Measurements from ENCODE around the gene SART1.

The SART1 gene

GRCh38 chr11:65961267-65962140 lies at the start of gene SART1:
Gene SART1, plus strand, starts transcription at chr11:65961734. Its CDS starts 47 bp downstream, at chr11:65961781.
- DNase-seq, result peak; percentile 95

DNA sequence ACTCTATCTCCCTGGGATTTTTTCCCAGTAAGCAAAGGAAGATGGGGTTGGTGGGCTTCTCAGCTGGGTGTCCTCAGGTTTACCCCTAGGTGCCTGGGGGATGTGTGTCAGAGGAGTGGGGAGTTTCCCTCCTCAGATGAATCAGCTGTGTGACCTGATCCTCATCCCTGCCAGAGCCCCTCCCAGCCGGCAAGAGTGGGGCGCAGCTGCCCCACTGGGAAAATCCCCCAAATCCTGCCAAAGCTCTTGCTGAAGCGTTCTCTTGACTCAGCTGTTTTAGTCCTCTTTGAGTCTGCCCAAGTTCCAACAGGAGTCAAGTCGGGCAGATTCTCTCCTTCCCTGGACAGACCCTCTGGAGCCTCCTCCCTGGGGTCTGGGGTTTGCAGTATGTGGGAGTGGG lies 48.7 kb upstream of the SART1 start:
- DNase-seq, result peak; percentile 68

DNA sequence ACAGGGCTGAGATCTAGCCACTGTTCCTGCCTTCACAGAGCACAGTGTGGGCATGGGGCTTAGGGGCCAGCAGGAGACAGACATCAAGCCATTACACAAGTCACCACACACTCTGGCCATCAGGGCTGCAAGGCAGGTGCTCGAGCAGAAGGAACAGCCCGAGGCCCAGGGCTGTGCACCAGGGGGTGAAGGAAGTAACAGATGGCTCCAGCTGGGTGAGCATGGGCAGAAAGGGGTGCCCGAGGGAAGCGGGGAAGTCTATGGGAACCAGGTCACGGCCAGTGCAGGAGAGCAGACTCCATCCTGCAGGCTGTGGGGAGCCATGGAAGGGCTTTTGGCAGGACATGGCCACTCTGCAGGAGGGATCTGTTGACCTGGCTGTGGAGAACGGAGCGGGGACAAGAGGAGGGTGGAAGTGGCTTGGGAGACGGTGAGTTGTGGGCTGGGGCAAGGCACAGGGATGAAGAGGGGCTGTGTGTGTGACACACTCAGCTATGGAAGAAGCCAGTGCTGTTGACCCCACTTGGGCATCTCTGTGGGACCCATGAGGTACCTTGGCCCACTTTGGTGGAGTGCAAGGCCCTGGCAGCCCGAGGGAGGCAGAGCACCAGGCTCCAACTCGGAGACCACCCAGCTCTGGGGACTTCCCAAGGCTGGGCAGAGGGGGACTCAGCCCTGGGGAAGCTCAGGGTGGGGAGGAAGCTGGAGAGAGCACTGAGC lies 46.3 kb upstream of the SART1 start:
- DNase-seq, result no peak

GRCh38 chr11:65915821-65916251 lies 45.7 kb upstream of the SART1 start:
- peak; percentile 97 for DNase-seq

- DNase-seq, result no peak
Measured at GRCh38 chr11:65916391-65916790, 45.1 kb upstream of the SART1 start.

GRCh38 chr11:65917077-65917433 lies 44.5 kb upstream of the SART1 start:
- no peak for DNase-seq

DNA sequence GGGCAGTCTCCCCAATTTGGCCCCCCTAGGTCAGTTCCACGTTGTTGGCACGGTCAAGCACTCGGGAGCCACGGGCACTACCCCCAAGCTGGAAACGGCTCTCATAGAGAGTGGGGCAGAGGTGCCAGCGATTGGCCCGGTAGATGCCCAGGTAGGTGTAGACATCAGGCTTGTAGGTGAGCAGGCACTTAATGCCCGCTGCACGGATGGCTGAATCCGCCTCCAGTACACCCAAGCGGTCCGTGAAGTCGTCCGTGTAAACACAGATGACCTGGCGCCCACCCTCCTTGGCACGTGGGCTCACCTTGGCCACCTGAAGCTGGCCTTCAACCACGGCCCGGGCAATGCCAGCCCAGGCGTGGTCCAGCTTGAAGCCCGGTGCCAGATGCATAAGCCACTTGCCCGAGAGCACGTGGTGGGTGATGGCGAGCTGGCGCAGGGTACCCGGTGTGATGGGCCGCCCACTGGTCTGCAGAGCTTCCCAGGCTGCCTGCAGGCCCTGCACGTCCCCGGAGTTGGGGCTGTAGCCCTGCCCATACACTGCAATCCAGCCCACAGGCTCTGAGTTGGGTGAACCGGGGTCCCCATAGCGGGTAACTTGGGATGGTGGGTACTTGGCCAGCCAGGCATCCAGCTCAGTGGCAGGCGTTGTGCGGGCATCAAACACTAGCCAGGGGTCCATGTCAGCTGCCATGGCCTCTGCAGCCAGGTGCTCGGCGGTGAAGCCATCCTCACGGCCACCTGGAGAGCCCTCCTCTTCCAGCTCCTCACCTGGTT lies 43.9 kb upstream of the SART1 start:
- DNase-seq, result no peak

- DNase-seq, result no peak
Measured at GRCh38 chr11:65918211-65919140, 43.1 kb upstream of the SART1 start, which contains the start of gene C11orf68. Gene C11orf68, minus strand, starts transcription at chr11:65919062. Its CDS starts 31 bp downstream, at chr11:65919031.

- peak; percentile 98 for DNase-seq
Measured at GRCh38 chr11:65919141-65919572, 42.4 kb upstream of the SART1 start, which contains the start of gene DRAP1. Gene DRAP1, plus strand, starts transcription at chr11:65919426. Its CDS starts 76 bp downstream, at chr11:65919502.

- no peak for DNase-seq
Measured at GRCh38 chr11:65919573-65920371, 41.8 kb upstream of the SART1 start.

DNA sequence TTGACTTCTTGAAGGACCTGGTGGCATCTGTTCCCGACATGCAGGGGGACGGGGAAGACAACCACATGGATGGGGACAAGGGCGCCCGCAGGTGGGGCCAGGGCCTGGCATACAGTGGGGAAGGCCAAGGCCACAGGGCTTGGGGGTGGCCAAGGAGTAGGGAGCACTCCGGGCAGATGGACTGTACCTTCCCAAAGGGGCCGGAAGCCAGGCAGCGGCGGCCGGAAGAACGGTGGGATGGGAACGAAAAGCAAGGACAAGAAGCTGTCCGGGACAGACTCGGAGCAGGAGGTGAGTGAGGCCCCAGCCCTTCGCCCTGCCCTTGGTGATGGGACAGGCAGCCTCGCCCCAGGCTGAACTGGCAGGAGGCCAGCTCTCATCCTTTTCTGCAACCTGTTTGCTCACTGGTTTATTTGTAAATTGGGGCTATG lies 41.1 kb upstream of the SART1 start:
- DNase-seq, result no peak

DNA sequence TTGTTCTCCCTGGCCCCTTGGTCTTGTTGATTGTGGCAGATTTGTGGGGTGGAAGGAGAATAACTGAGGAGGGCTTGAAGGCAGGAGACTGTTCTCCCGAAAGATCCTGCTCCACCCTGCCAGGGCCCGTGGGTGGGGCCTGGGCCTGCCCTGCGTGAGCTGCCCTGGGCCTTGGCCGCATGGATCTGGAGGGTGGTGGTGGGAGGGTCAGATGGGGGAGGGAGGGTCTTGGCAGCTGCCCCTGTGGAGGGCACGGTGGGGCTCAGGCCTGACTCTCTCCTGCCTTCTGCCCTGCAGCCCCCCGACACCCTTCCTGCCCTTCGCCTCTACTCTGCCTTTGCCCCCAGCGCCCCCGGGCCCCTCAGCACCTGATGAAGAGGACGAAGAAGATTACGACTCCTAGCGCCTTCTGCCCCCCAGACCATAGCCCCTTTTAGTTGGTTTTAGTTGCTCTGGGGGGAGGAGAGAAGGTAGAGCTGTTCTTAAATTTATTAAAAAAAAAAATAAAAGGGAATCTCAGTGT lies 40.4 kb upstream of the SART1 start:
- no peak for DNase-seq

DNA sequence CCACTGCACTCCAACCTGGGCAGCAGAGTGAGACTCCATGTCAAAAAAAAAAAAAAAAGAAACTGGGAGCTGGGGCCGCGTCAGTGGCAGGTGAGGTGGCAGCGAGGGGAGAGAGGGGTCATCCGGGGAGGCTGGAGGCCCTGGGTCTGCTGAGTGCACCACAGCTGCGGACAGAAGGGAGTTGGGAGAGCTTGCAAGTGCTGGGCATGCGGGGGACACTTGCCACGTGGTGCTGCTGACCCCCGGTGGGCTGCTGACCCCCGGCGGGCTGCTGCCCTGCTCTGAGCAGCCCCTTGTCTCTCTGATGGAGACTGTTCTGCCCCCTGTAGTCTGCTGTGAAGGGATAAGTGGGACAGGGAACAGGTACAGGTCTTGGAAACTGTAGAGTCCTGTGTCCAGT lies 39.7 kb upstream of the SART1 start:
- no peak for DNase-seq

- no peak for DNase-seq
Measured at GRCh38 chr11:65922565-65922964, 39.0 kb upstream of the SART1 start.

- DNase-seq, result no peak
Measured at GRCh38 chr11:65925397-65925796, 36.1 kb upstream of the SART1 start.

- DNase-seq, result no peak
Measured at GRCh38 chr11:65927904-65928397, 33.6 kb upstream of the SART1 start.

GRCh38 chr11:65928667-65929066 lies 32.9 kb upstream of the SART1 start:
- no peak for DNase-seq

- no peak for DNase-seq
Measured at GRCh38 chr11:65931773-65932557, 29.6 kb upstream of the SART1 start.

GRCh38 chr11:65932558-65932919 lies 29.0 kb upstream of the SART1 start:
- DNase-seq, result no peak

DNA sequence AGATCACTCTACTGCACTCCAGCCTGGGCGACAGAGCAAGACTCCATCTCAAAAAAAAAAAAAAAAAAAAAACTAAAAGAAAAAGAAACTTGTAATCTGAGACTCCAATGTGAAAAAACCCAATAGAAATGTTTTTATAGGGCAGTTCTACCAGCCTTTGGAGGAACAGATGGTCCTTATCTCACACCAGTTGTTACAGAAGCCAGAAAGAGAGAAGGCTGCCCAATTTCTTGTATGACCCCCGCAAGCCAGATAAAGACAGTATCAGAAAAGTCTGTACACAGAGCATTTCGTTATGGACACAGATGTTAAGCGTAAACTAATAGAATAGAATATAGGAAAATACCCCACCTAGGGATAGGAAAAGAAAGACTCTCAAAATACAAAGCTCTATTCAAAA lies 27.5 kb upstream of the SART1 start:
- DNase-seq, result no peak
